Large intestine (tissue), 3 donors: Measurements from ENCODE around the gene ETS1. TPM values are rescaled to one million over a fixed set of nuclear protein-coding genes. Genes with fewer than 3 reads are reported as not detected.

Source experiments
- DNase-seq, 2 donors: peaks; one replicate each; pipeline versions ENCODE4 v3.0.0 to v3.0.0-alpha.2; 2013
- H3K27ac ChIP-seq: one replicate; pipeline ENCODE4 v1.5.1; 2013; ENCODE audit warnings: low read length
- H3K27me3 ChIP-seq: 2 replicates; pipeline ENCODE4 v1.6.1; 2013; ENCODE audit warnings: low read length; ENCODE audit not compliant: control insufficient read depth, insufficient read depth
- H3K36me3 ChIP-seq: 2 replicates; pipeline ENCODE4 v1.6.1; 2013; ENCODE audit warnings: low read length; ENCODE audit not compliant: control insufficient read depth, insufficient read depth
- H3K4me1 ChIP-seq: one replicate; pipeline ENCODE4 v1.6.1; 2013; ENCODE audit warnings: low read length; ENCODE audit not compliant: control insufficient read depth, insufficient read depth
- H3K4me3 ChIP-seq: one replicate; pipeline ENCODE4 v1.5.1; 2013; ENCODE audit warnings: low read length
- H3K9me3 ChIP-seq: one replicate; pipeline ENCODE4 v1.6.1; 2013; ENCODE audit warnings: mild to moderate bottlenecking, low read depth, low read length, moderate library complexity; ENCODE audit not compliant: control insufficient read depth
- WGBS: methylation state at CpG from one replicate; pipeline ENCODE4 v1.1.5; 2013; ENCODE audit warnings: low lambda C conversion rate; ENCODE audit not compliant: insufficient coverage; 5-methylcytosine and 5-hydroxymethylcytosine counted together
- polyA plus RNA-seq: library from polyadenylated mRNA; unstranded; fragments of 120-200 nt; gene quantifications from one replicate; pipeline ENCODE4 v1.2.1, GENCODE V29; 2013

ETS1 gene
- polyA plus RNA-seq, 1 donor, result 40.8 TPM

GRCh38 chr11:128511712-128512111, 75.6 kb downstream of the ETS1 start:
- H3K4me1 ChIP-seq, result peaks cover 18% of the 10 kb centered on the region

GRCh38 chr11:128509621-128510389, 77.6 kb downstream of the ETS1 start:
- Histone ChIP-seq H3K36me3 (peaks cover 19% of the 10 kb centered on the region), H3K4me3 (no peak overlapping the region), H3K4me1 (peaks cover 20% of the 10 kb centered on the region), H3K27ac (no peak overlapping the region), H3K27me3 (no peaks in the 10 kb centered on the region), H3K9me3 (no peaks in the 10 kb centered on the region)
- no CpG with 5 or more reads among the region's 2 CpGs for WGBS
- no peak for DNase-seq

More at GRCh38 chr11:128511712-128512111, 75.6 kb downstream of the ETS1 start:
- WGBS, result no CpG with 5 or more reads among the region's 4 CpGs
- H3K4me3 ChIP-seq, result no peak overlapping the region
- H3K9me3 ChIP-seq, result no peaks in the 10 kb centered on the region
- peaks cover 12% of the 10 kb centered on the region for H3K36me3 ChIP-seq
- H3K27ac ChIP-seq, result no peak overlapping the region
- no peak for DNase-seq
- H3K27me3 ChIP-seq, result no peaks in the 10 kb centered on the region

- H3K27ac ChIP-seq, result no peak overlapping the region
- peaks cover 20% of the 10 kb centered on the region for H3K4me1 ChIP-seq
- WGBS, result 71% methylated on average over 3 of the region's 8 CpGs
- peaks cover 19% of the 10 kb centered on the region for H3K36me3 ChIP-seq
- DNase-seq, result no peak
- no peak overlapping the region for H3K4me3 ChIP-seq
- H3K27me3 ChIP-seq, result no peaks in the 10 kb centered on the region
- H3K9me3 ChIP-seq, result no peaks in the 10 kb centered on the region
These were observed 78.4 kb downstream of the ETS1 start for GRCh38 chr11:128508770-128509510.

GRCh38 chr11:128507936-128508335, 79.4 kb downstream of the ETS1 start:
- peak overlapping the region; percentile 36 for H3K27ac ChIP-seq
- DNase-seq, result peak in 1 of 2 donors; percentile 71
- no peak overlapping the region for H3K4me3 ChIP-seq
- WGBS, result 20% methylated on average over 1 of the region's 6 CpGs
- H3K27me3 ChIP-seq, result no peaks in the 10 kb centered on the region
- peaks cover 15% of the 10 kb centered on the region for H3K36me3 ChIP-seq
- no peaks in the 10 kb centered on the region for H3K9me3 ChIP-seq
- peaks cover 20% of the 10 kb centered on the region for H3K4me1 ChIP-seq

GRCh38 chr11:128506999-128507611, 80.3 kb downstream of the ETS1 start:
- H3K4me1 ChIP-seq, result peaks cover 20% of the 10 kb centered on the region
- WGBS, result no CpG with 5 or more reads among the region's 12 CpGs
- DNase-seq, result peak; percentile 62 to 83
- H3K4me3 ChIP-seq, result peak overlapping the region; percentile 1
- peaks cover 8% of the 10 kb centered on the region for H3K36me3 ChIP-seq
- no peaks in the 10 kb centered on the region for H3K27me3 ChIP-seq
- H3K27ac ChIP-seq, result peak overlapping the region; percentile 36
- H3K9me3 ChIP-seq, result no peaks in the 10 kb centered on the region

- no peaks in the 10 kb centered on the region for H3K9me3 ChIP-seq
- DNase-seq, result no peak
- peaks cover 20% of the 10 kb centered on the region for H3K4me1 ChIP-seq
- H3K4me3 ChIP-seq, result no peak overlapping the region
- H3K27ac ChIP-seq, result no peak overlapping the region
- WGBS, result 91% methylated on average over 4 of the region's 15 CpGs
- peaks cover 7% of the 10 kb centered on the region for H3K36me3 ChIP-seq
- no peaks in the 10 kb centered on the region for H3K27me3 ChIP-seq
These were observed 81.0 kb downstream of the ETS1 start for GRCh38 chr11:128506356-128506755.

- no CpG with 5 or more reads among the region's 12 CpGs for WGBS
- no peak for DNase-seq
- H3K27me3 ChIP-seq, result no peaks in the 10 kb centered on the region
- no peak overlapping the region for H3K27ac ChIP-seq
- H3K36me3 ChIP-seq, result peaks cover 7% of the 10 kb centered on the region
- H3K9me3 ChIP-seq, result no peaks in the 10 kb centered on the region
- H3K4me3 ChIP-seq, result no peak overlapping the region
- H3K4me1 ChIP-seq, result peaks cover 20% of the 10 kb centered on the region
These were observed 81.8 kb downstream of the ETS1 start for GRCh38 chr11:128505449-128506065.

- Histone ChIP-seq H3K9me3 (no peaks in the 10 kb centered on the region), H3K4me1 (peaks cover 20% of the 10 kb centered on the region), H3K27ac (no peak overlapping the region), H3K36me3 (peaks cover 7% of the 10 kb centered on the region), H3K4me3 (no peak overlapping the region), H3K27me3 (no peaks in the 10 kb centered on the region)
- no peak for DNase-seq
- WGBS, result 94% methylated on average over 2 of the region's 2 CpGs
These were observed 82.9 kb downstream of the ETS1 start for GRCh38 chr11:128504486-128504885.

GRCh38 chr11:128503245-128503991, 83.9 kb downstream of the ETS1 start:
- Histone ChIP-seq H3K27me3 (no peaks in the 10 kb centered on the region), H3K9me3 (no peaks in the 10 kb centered on the region), H3K27ac (no peak overlapping the region), H3K4me3 (no peak overlapping the region), H3K4me1 (peaks cover 18% of the 10 kb centered on the region), H3K36me3 (peaks cover 7% of the 10 kb centered on the region)
- WGBS, result no CpG with 5 or more reads among the region's 8 CpGs
- DNase-seq, result no peak
